Daoy (cell line): ENCODE results near the gene MAGI1. TPM values are rescaled to one million over a fixed set of nuclear protein-coding genes. Genes with fewer than 3 reads are reported as not detected.

Source experiments
- DNase-seq: peaks from one replicate; pipeline ENCODE4 v3.0.0-alpha.2; 2015; ENCODE audit warnings: low read depth
- total RNA-seq: library from RNA; depleted of rRNA; stranded (reverse); fragments of >200 nt; shearing (Covaris generic); gene quantifications from 2 replicates; pipeline ENCODE4 v1.2.3, GENCODE V29; 2014

Gene MAGI1
- total RNA-seq, 1 experiment from 2014 or later: 7.1 TPM

- peak; percentile 77 for DNase-seq
Observed at GRCh38 chr3:65946438-65946837, 92.3 kb downstream of the MAGI1 start.

- DNase-seq: no peak
Observed at GRCh38 chr3:65945953-65946352, 92.8 kb downstream of the MAGI1 start.

DNA sequence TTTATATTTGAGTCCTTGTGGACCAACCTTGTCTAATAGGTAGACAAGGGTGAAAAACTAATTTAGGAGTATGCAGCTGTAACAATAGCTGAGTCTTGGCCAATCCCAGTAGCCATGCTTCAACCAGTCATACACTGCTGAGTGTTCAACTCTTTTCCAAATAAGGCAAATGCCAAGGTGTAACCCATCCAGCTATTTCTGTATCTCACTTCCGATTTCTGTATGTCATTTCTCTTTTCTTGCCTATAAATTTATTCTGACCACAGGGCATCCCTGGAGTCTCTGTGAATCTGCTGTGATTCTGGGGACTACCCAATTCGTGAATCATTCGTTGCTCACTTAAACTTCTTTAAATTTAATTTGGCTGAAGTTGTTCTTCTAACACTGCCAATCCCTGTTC is 93.2 kb downstream of the MAGI1 start:
- DNase-seq: peak; percentile 34

- DNase-seq: no peak
Observed at GRCh38 chr3:65944252-65944651, 94.5 kb downstream of the MAGI1 start.

- DNase-seq: no peak
Observed at GRCh38 chr3:65939801-65940246, 98.9 kb downstream of the MAGI1 start.

DNA sequence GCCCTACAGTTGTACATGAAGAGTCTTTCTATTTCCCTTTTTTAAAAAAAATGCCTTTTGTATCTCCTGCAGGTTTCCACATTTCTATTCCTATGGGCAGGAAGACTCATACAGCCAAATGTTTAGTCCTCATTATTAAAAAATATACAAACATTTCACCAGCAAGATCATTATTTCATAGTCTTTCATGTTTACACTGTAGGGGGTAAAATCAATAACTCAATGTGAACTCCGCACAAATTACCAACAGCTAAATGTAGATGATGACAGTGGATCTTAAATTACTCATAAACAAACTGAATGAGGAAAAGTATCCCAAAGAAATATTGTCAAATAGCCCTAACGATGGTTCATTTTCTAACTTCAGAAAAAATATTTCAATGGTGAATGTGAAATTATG is 99.5 kb downstream of the MAGI1 start:
- DNase-seq: no peak

- no peak for DNase-seq
Observed at GRCh38 chr3:65938676-65939075, 100.0 kb downstream of the MAGI1 start.

DNA sequence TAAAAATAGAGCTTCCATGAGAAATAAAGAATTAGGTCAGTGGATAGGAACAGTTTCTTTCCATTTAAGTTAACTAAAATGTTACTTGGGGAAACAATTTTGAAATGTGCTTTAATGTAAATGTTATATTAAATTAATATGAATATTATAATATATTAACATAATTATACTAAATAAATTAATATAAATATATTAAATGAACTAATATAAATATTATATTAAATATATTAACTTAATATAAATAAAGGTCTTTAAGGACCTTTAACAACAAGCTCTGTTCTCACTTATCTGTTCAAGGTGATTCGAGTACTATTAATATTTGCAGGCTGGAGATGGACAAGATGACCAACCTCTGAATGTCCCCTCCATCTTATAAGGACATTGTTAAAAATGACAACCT is 100.6 kb downstream of the MAGI1 start:
- DNase-seq: no peak

DNA sequence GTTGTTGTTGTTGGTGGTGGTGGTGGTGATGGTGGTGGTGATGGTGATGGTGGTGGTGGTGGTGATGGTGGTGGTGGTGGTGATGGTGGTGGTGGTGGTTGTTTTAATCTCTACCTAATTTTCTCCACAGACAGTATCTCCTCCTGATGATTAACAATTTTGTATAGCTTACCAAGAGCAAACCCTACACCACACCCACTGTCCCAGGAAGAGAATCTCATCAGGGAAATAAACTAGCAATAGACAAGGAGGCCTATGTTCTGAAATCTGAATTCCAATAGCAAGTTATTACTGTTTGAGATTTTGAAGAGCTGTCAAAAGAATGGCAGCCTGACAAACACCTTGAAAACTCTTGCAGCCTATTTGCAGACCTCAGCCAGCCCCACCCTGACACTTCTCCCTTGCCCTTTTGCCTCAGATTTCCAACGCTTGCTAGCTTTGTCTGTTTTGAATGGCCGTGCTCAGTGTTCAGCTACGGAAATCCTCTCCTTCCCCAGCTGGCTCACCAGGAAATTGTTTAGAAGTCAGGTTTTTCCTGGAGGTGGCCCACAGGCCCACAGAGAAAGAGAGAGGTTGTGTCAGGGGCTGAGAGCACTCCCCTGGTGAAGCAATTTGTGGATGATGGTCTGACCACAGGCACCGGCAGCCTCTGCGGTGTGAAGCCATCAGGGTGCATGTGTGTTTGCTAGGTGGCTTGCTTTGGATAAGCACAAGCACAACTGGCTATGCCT is 101.6 kb downstream of the MAGI1 start:
- no peak for DNase-seq

- no peak for DNase-seq
Observed at GRCh38 chr3:65935724-65936123, 103.0 kb downstream of the MAGI1 start.

DNA sequence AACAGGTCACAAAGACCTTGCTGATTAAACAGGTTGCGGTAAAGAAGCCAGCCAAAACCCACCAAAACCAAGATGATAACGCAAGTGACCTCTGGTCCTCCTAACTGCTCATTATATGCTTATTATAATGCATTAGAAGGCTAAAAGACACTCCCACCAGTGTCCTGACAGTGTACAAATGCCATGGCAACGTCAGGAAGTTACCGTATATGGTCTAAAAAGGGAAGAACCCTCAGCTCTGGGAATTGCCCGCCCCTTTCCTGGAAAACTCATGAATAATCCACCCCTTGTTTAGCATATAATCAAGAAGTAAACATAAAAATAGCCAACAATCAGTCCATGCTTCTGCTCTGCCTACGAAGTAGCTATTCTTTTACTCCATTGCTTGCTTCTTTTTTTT is 108.1 kb downstream of the MAGI1 start:
- DNase-seq: no peak

DNA sequence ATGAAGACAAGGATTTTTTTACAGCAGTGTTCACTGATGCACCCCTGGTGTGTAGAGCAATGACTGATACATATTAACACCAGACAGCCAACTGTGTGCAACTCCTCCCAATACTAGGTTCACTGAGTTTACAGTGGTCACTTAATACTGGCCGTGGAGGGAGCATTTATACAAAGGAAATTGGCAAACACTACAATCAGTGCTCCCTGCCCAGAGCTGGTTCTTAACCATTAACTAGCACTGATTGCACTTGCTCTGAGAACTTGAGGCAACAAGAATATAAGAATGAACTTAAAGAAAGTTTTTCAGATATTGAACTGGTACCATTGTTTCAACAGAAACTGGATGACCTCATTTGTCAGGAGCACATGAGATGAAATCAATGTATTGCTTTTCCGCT is 110.6 kb downstream of the MAGI1 start:
- DNase-seq: no peak

GRCh38 chr3:65927576-65927975 is 111.1 kb downstream of the MAGI1 start:
- DNase-seq: peak; percentile 58

DNA sequence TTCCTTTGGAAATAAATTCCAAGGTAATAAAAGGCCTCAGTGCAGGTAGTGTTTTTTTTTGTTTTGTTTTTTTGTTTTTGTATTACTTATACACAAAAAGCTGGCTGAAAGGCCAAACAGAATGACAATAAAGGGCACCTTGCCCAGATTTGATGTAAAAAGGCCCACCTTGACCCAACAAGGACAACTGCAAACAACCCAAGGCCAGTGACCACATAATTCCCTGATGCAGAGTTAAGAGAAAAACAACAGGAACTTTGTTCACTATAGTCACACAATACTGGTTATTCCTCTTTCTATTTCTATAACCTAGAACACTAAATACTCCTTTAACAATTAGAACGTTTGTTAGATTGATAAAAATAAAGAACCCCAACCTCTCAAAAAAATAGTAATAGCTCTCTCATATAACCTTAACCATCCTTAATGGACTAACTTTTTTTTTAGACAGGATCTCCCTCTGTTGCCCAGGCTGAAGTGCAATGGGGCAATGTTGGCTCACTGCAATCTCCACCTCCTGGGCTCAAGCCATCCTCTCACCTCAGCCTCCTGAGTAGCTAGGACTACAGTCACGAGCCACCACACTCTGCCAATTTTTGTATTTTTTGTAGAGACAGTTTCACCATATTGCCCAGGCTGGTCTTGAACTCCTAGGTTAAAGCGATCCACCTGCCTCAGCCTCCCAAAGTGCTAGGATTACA is 113.3 kb downstream of the MAGI1 start:
- no peak for DNase-seq

DNA sequence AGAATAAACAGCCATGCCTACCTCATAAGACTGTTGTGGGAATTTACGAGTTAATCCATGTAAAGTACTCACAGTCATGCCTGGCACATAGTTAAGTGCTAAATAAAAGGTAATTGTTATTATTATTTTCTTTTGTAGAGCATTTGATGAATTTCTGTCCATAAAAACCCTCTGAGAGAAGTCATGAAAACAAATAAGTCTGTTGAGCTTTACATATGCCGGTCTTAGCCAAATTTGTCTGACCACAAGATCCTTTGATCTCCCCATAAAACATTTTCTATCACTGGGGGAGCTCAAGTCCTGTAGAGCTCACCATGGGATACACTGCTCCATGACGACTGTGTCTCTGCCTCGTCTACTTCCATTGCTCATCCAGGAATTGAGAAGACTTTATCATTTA is 114.0 kb downstream of the MAGI1 start:
- no peak for DNase-seq

GRCh38 chr3:65922441-65922840 is 116.3 kb downstream of the MAGI1 start:
- no peak for DNase-seq

GRCh38 chr3:65919826-65920225 is 118.9 kb downstream of the MAGI1 start:
- no peak for DNase-seq

- no peak for DNase-seq
Observed at GRCh38 chr3:65915477-65915876, 123.2 kb downstream of the MAGI1 start.

DNA sequence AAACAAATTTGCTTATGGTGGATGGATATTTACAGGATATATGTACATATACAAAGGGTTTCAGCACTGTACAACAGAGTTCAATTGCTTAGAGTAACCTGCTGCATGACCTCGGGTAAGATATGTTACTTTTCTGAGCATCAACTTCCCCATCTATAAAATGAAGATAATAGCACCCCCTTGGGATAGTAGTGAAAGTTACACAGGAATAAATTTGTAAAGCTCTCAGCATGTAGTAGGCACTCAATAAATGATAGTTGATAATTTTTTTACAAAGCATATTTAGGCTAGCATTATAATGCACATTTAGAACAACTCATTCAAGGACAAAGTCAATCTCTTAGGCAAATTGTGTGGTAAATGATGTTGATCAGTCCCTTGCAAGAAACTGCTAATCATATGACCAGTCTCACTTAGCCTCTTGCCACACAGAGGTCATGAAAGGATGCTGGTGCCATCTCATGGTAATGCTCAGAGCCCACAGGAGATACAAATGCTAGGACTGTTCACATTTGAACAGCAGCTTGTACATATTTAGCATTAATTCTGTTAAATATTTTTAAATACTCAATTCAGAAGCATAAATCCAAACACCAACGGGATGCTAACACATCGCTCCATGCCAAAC is 123.9 kb downstream of the MAGI1 start:
- DNase-seq: no peak

GRCh38 chr3:65914032-65914739 is 124.5 kb downstream of the MAGI1 start:
- DNase-seq: no peak

DNA sequence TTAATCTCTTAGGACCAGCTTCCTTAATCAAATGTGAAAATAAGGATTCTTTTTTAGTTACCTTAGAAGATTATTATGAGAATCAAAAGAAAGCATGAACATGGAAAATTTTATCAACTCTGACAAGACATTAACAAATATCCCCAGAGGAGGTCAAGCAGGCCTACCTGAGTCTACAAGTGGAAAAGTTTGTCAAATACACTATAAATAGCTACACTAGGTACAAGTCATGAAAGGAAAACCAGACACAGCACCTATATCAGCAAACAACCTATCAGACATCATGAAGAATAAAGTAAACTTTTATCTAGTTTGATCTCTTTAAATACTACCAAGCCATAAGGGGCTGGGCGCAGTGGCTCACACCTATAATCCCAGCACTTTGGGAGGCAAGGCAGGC is 126.1 kb downstream of the MAGI1 start:
- no peak for DNase-seq

DNA sequence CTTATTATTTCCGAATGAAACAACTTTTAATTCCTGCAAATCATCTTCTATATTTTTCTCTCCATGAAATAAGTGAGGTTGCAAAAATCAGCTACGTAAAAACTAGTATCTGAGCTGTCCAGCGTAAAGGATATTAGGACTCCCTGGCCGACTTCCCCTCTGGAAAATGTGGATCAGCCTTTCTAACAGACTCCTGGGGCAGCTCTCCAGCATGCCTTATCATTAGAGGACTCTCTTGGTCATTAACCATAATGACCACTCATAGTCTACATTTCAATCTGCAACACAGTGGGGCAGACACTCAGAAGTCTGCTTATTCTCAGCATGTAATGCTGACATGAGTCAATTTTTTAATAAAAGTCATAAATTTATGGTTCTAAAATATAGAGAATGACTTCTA is 130.1 kb downstream of the MAGI1 start:
- no peak for DNase-seq
